ENCODE measurements around the gene PRPF8. TPM values are rescaled to one million over a fixed set of nuclear protein-coding genes. Genes with fewer than 3 reads are reported as not detected.
"Not testable (repeated sequence)": the region's sequence is repeated elsewhere in the genome, so short reads cannot be mapped to it uniquely, and the experiment has no call there.

The PRPF8 gene
- total RNA-seq, 1 donor from 2014 or later, result 439 TPM

- Mint-ChIP-seq H3K4me1 (ENCODE audit: low read depth) (peaks cover 19% of the 10 kb centered on the region), H3K9me3 (no peaks in the 10 kb centered on the region), H3K36me3 (ENCODE audit: low read depth) (peaks cover 19% of the 10 kb centered on the region), H3K4me3 (ENCODE audit: low read depth) (peak overlapping the region; percentile 75), H3K27me3 (ENCODE audit: low read depth) (no peaks in the 10 kb centered on the region), H3K27ac (no peak overlapping the region)
- intact Hi-C loops (cut with micrococcal nuclease), result no loop called here
- DNase-seq (ENCODE audit: low spot score), result no peak
Observed at GRCh38 chr17:1724869-1725641, 40.4 kb upstream of the PRPF8 start.

- H3K27ac Mint-ChIP-seq, result peak within 1 kb of the TSS; percentile 63
- H3K36me3 Mint-ChIP-seq (ENCODE audit: low read depth), result peaks cover 14% of the 10 kb centered on the region
- peak; percentile 85 for DNase-seq (ENCODE audit: low spot score)
- H3K9me3 Mint-ChIP-seq, result no peaks in the 10 kb centered on the region
- intact Hi-C loops (cut with micrococcal nuclease), result no loop called here
- peak within 1 kb of the TSS; percentile 75 for H3K4me3 Mint-ChIP-seq (ENCODE audit: low read depth)
- no peaks in the 10 kb centered on the region for H3K27me3 Mint-ChIP-seq (ENCODE audit: low read depth)
- peaks cover 19% of the 10 kb centered on the region for H3K4me1 Mint-ChIP-seq (ENCODE audit: low read depth)
Observed at GRCh38 chr17:1724351-1724868, 39.7 kb upstream of the PRPF8 start, which contains the start of gene WDR81. Gene WDR81 (plus strand): TSS chr17:1724704. CDS start chr17:1724960, 256 bp downstream.

- H3K4me1 Mint-ChIP-seq (ENCODE audit: low read depth), result peaks cover 24% of the 10 kb centered on the region
- H3K36me3 Mint-ChIP-seq (ENCODE audit: low read depth); DNase-seq (ENCODE audit: low spot score); H3K27ac Mint-ChIP-seq; H3K9me3 Mint-ChIP-seq; intact Hi-C loops (cut with micrococcal nuclease); H3K27me3 Mint-ChIP-seq (ENCODE audit: low read depth); H3K4me3 Mint-ChIP-seq (ENCODE audit: low read depth): not testable (repeated sequence)
Observed at GRCh38 chr17:1722022-1722421, 37.4 kb upstream of the PRPF8 start.

GRCh38 chr17:1720856-1721386 is 36.3 kb upstream of the PRPF8 start:
- intact Hi-C loops (cut with micrococcal nuclease), result no loop called here
- H3K4me1 Mint-ChIP-seq (ENCODE audit: low read depth), result peaks cover 24% of the 10 kb centered on the region
- H3K4me3 Mint-ChIP-seq (ENCODE audit: low read depth), result no peak overlapping the region
- peak; percentile 60 for DNase-seq (ENCODE audit: low spot score)
- H3K27me3 Mint-ChIP-seq (ENCODE audit: low read depth), result no peaks in the 10 kb centered on the region
- no peaks in the 10 kb centered on the region for H3K9me3 Mint-ChIP-seq
- no peak overlapping the region for H3K27ac Mint-ChIP-seq
- peaks cover 4% of the 10 kb centered on the region for H3K36me3 Mint-ChIP-seq (ENCODE audit: low read depth)

- Mint-ChIP-seq H3K9me3 (no peaks in the 10 kb centered on the region), H3K4me1 (ENCODE audit: low read depth) (peaks cover 26% of the 10 kb centered on the region), H3K27ac (peak overlapping the region; percentile 96)
Observed at GRCh38 chr17:1718362-1719165, 33.9 kb upstream of the PRPF8 start.

GRCh38 chr17:1716912-1717695 is 32.4 kb upstream of the PRPF8 start:
- peak; percentile 86 for DNase-seq (ENCODE audit: low spot score)
- H3K36me3 Mint-ChIP-seq (ENCODE audit: low read depth), result peaks cover 13% of the 10 kb centered on the region
- H3K27ac Mint-ChIP-seq, result peak overlapping the region; percentile 96
- H3K27me3 Mint-ChIP-seq (ENCODE audit: low read depth), result peaks cover 13% of the 10 kb centered on the region
- intact Hi-C loops (cut with micrococcal nuclease), result loop anchor here (1.0 to 5.0 kb wide), 6 partner anchors 32 to 586 kb away; partner anchors contain the start of genes OVCA2, PRPF8, RILP and SMG6
- peak overlapping the region; percentile 95 for H3K4me3 Mint-ChIP-seq (ENCODE audit: low read depth)
- no peaks in the 10 kb centered on the region for H3K9me3 Mint-ChIP-seq
- H3K4me1 Mint-ChIP-seq (ENCODE audit: low read depth), result peaks cover 18% of the 10 kb centered on the region

More at GRCh38 chr17:1718362-1719165, 33.9 kb upstream of the PRPF8 start:
- no peak for DNase-seq (ENCODE audit: low spot score)
- Mint-ChIP-seq H3K27me3 (ENCODE audit: low read depth) (peaks cover 6% of the 10 kb centered on the region), H3K36me3 (ENCODE audit: low read depth) (no peaks in the 10 kb centered on the region), H3K4me3 (ENCODE audit: low read depth) (peak overlapping the region; percentile 95)
- intact Hi-C loops (cut with micrococcal nuclease), result loop anchor here (5.0 kb wide), 1 partner anchor 324 kb away; the partner anchor contains the start of gene OVCA2

- intact Hi-C loops (cut with micrococcal nuclease), result loop anchor here (1.0 to 5.0 kb wide), 6 partner anchors 31 to 587 kb away; partner anchors contain the start of genes OVCA2, PRPF8, RILP and SMG6
Observed at GRCh38 chr17:1716076-1716911, 31.6 kb upstream of the PRPF8 start.

GRCh38 chr17:1715803-1716075 is 31.1 kb upstream of the PRPF8 start:
- H3K4me1 Mint-ChIP-seq (ENCODE audit: low read depth), result peaks cover 18% of the 10 kb centered on the region
- no peaks in the 10 kb centered on the region for H3K9me3 Mint-ChIP-seq
- peak overlapping the region; percentile 95 for H3K4me3 Mint-ChIP-seq (ENCODE audit: low read depth)
- H3K36me3 Mint-ChIP-seq (ENCODE audit: low read depth), result peaks cover 20% of the 10 kb centered on the region
- peaks cover 24% of the 10 kb centered on the region for H3K27me3 Mint-ChIP-seq (ENCODE audit: low read depth)
- intact Hi-C loops (cut with micrococcal nuclease), result loop anchor here (1.0 to 5.0 kb wide), 6 partner anchors 31 to 587 kb away; partner anchors contain the start of genes OVCA2, PRPF8, RILP and SMG6
- DNase-seq (ENCODE audit: low spot score), result no peak
- H3K27ac Mint-ChIP-seq, result no peak overlapping the region

More at GRCh38 chr17:1716076-1716911, 31.6 kb upstream of the PRPF8 start:
- Mint-ChIP-seq H3K27me3 (ENCODE audit: low read depth) (peaks cover 18% of the 10 kb centered on the region), H3K27ac (peak overlapping the region; percentile 96), H3K36me3 (ENCODE audit: low read depth) (peaks cover 20% of the 10 kb centered on the region), H3K9me3 (no peaks in the 10 kb centered on the region), H3K4me1 (ENCODE audit: low read depth) (peaks cover 20% of the 10 kb centered on the region), H3K4me3 (ENCODE audit: low read depth) (peak overlapping the region; percentile 95)
- peak; percentile 100 for DNase-seq (ENCODE audit: low spot score)

- peak; percentile 39 for DNase-seq (ENCODE audit: low spot score)
- intact Hi-C loops (cut with micrococcal nuclease), result loop anchor here (5.0 kb wide), 1 partner anchor 327 kb away; the partner anchor contains the start of gene OVCA2
- peaks cover 27% of the 10 kb centered on the region for H3K27me3 Mint-ChIP-seq (ENCODE audit: low read depth)
- H3K4me3 Mint-ChIP-seq (ENCODE audit: low read depth), result peak overlapping the region; percentile 68
- peaks cover 20% of the 10 kb centered on the region for H3K36me3 Mint-ChIP-seq (ENCODE audit: low read depth)
- no peaks in the 10 kb centered on the region for H3K9me3 Mint-ChIP-seq
- peaks cover 19% of the 10 kb centered on the region for H3K4me1 Mint-ChIP-seq (ENCODE audit: low read depth)
- H3K27ac Mint-ChIP-seq, result peak overlapping the region; percentile 22
Observed at GRCh38 chr17:1714980-1715802, 30.5 kb upstream of the PRPF8 start.

GRCh38 chr17:1714427-1714979 is 29.8 kb upstream of the PRPF8 start:
- Mint-ChIP-seq H3K27ac (no peak overlapping the region), H3K9me3 (no peaks in the 10 kb centered on the region), H3K4me1 (ENCODE audit: low read depth) (peaks cover 19% of the 10 kb centered on the region), H3K27me3 (ENCODE audit: low read depth) (peaks cover 27% of the 10 kb centered on the region), H3K36me3 (ENCODE audit: low read depth) (peaks cover 20% of the 10 kb centered on the region), H3K4me3 (ENCODE audit: low read depth) (peak overlapping the region; percentile 72)
- no peak for DNase-seq (ENCODE audit: low spot score)
- intact Hi-C loops (cut with micrococcal nuclease), result no loop called here

Measured in activated T-helper 2 cell treated with anti-CD3 and anti-CD28 coated beads, Interferon-gamma antibody, Interleukin-2, Interleukin-4, amounts not matched to agents 10 μg/mL and 5 μg/mL and 100 μg/mL, durations not matched to agents 14 hours and 24 hours and 36 hours (primary cell).